HepG2 (cell line): ENCODE data around the gene TSC22D4. TPM values are rescaled to one million over a fixed set of nuclear protein-coding genes. Genes with fewer than 3 reads are reported as not detected.
A peak's percentile ranks its signal among the peaks of the same experiment; 100 is the strongest.

Source experiments
- ATF6 ChIP-seq: sonication (generic); formaldehyde crosslinking; conservative IDR thresholded peaks from 2 replicates; pipeline ENCODE4 v1.4.0; 2020; ENCODE audit warnings: missing genetic modification reagents
- HHEX ChIP-seq: IDR thresholded peaks from 2 replicates; pipeline ENCODE4 v1.6.1; 2016; ENCODE audit warnings: control low read depth
- HNF4A ChIP-seq: sonication (generic); formaldehyde crosslinking; IDR thresholded peaks from 2 replicates; pipeline ENCODE4 v1.4.0; 2020; ENCODE audit warnings: missing genetic modification reagents
- MXD3 ChIP-seq: IDR thresholded peaks from 2 replicates; pipeline ENCODE4 v1.6.1; 2016; ENCODE audit warnings: mild to moderate bottlenecking, missing biosample characterization, missing genetic modification reagents
- NAIF1 ChIP-seq: sonication (generic); formaldehyde crosslinking; IDR thresholded peaks from 2 replicates; pipeline ENCODE4 v1.5.0; 2020; ENCODE audit warnings: mild to moderate bottlenecking, missing genetic modification reagents, borderline replicate concordance
- RFXAP ChIP-seq: sonication (generic); formaldehyde crosslinking; IDR thresholded peaks from 2 replicates; pipeline ENCODE4 v1.4.0; 2020; ENCODE audit warnings: missing genetic modification reagents, borderline replicate concordance
- RXRB ChIP-seq: IDR thresholded peaks from 2 replicates; pipeline ENCODE4 v1.6.1; 2016; ENCODE audit warnings: borderline replicate concordance, missing genetic modification reagents, missing compliant biosample characterization
- SP4 ChIP-seq: sonication (generic); formaldehyde crosslinking; IDR thresholded peaks from 2 replicates; pipeline ENCODE4 v1.8.1; 2023; ENCODE audit warnings: mild to moderate bottlenecking, missing genetic modification reagents
- SRY ChIP-seq: sonication (generic); formaldehyde crosslinking; IDR thresholded peaks from 2 replicates; pipeline ENCODE4 v1.8.0; 2022; ENCODE audit warnings: mild to moderate bottlenecking, missing genetic modification reagents
- ZFP82 ChIP-seq: sonication (generic); formaldehyde crosslinking; IDR thresholded peaks from 2 replicates; pipeline ENCODE4 v1.5.1; 2020; ENCODE audit warnings: mild to moderate bottlenecking, missing genetic modification reagents, borderline replicate concordance
- ZKSCAN5 ChIP-seq: sonication (generic); formaldehyde crosslinking; IDR thresholded peaks from 2 replicates; pipeline ENCODE4 v1.5.1; 2020; ENCODE audit warnings: mild to moderate bottlenecking, missing genetic modification reagents
- ZNF12 ChIP-seq: sonication (generic); formaldehyde crosslinking; IDR thresholded peaks from 2 replicates; pipeline ENCODE4 v1.5.0; 2020; ENCODE audit warnings: missing genetic modification reagents
- ZNF253 ChIP-seq: sonication (generic); formaldehyde crosslinking; IDR thresholded peaks from 2 replicates; pipeline ENCODE4 v1.8.0; 2022; ENCODE audit warnings: mild to moderate bottlenecking, missing genetic modification reagents, borderline replicate concordance
- polyA plus RNA-seq, 8 experiments: library from polyadenylated mRNA; depleted of rRNA in 3 of 8; stranded (reverse) in 7 of 8; unstranded in 1 of 8; fragments of >200 nt; fragmentation: Illumina TruSeq in 4 of 8; extraction: Trizol in 4 of 8; gene quantifications; 2 replicates each; pipeline versions ENCODE4 v1.2.1 to v1.2.3, GENCODE V29; 2011 to 2016; ENCODE audit warnings: low read depth in 4 of 8, missing spikeins in 1 of 8, mixed read lengths in 1 of 8; ENCODE audit not compliant: insufficient read depth in 1 of 8
- total RNA-seq, 5 experiments: library from RNA; depleted of rRNA; stranded (reverse); fragments of >200 nt; fragmentation: Illumina TruSeq; extraction: Trizol; gene quantifications; 2 replicates each; pipeline ENCODE4 v1.2.3, GENCODE V29; 2016; ENCODE audit warnings: low read depth in 1 of 5
- TF ChIP-seq, protein P1 (sequence below), 2 experiments: IDR thresholded peaks; 2 replicates each; pipeline ENCODE4 v1.6.1; 2011 to 2012; ENCODE audit warnings: low read length in 2 of 2, borderline replicate concordance in 1 of 2, low read depth in 1 of 2, mild to moderate bottlenecking in 1 of 2, moderate library complexity in 1 of 2
- TF ChIP-seq, protein P2 (sequence below): sonication (generic); formaldehyde crosslinking; IDR thresholded peaks from 2 replicates; pipeline ENCODE4 v1.4.0; 2020; ENCODE audit warnings: missing genetic modification reagents
- TF ChIP-seq, protein P3 (sequence below): sonication (generic); formaldehyde crosslinking; IDR thresholded peaks from 2 replicates; pipeline ENCODE4 v1.5.1; 2020; ENCODE audit warnings: missing genetic modification reagents, mild to moderate bottlenecking, borderline replicate concordance

The TSC22D4 gene
- total and polyA plus RNA-seq, 2 of the 13 experiments (the other 11 are each of a cell fraction or from before 2014, with no cell fraction given): 7.7 to 8.7 TPM

GRCh38 chr7:100444311-100445278, 34.4 kb downstream of the TSC22D4 start (continued):
- TF ChIP-seq, protein P1, sequence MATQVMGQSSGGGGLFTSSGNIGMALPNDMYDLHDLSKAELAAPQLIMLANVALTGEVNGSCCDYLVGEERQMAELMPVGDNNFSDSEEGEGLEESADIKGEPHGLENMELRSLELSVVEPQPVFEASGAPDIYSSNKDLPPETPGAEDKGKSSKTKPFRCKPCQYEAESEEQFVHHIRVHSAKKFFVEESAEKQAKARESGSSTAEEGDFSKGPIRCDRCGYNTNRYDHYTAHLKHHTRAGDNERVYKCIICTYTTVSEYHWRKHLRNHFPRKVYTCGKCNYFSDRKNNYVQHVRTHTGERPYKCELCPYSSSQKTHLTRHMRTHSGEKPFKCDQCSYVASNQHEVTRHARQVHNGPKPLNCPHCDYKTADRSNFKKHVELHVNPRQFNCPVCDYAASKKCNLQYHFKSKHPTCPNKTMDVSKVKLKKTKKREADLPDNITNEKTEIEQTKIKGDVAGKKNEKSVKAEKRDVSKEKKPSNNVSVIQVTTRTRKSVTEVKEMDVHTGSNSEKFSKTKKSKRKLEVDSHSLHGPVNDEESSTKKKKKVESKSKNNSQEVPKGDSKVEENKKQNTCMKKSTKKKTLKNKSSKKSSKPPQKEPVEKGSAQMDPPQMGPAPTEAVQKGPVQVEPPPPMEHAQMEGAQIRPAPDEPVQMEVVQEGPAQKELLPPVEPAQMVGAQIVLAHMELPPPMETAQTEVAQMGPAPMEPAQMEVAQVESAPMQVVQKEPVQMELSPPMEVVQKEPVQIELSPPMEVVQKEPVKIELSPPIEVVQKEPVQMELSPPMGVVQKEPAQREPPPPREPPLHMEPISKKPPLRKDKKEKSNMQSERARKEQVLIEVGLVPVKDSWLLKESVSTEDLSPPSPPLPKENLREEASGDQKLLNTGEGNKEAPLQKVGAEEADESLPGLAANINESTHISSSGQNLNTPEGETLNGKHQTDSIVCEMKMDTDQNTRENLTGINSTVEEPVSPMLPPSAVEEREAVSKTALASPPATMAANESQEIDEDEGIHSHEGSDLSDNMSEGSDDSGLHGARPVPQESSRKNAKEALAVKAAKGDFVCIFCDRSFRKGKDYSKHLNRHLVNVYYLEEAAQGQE (IDR thresholded peaks at IDR 0.05; ENCODE audit: borderline replicate concordance in 1 of 2, low read depth in 1 of 2, low read length in 2 of 2): peak in 1 of 2 experiments; percentile 37; a peak in 1 of 4 replicates
- TF ChIP-seq, protein P2, sequence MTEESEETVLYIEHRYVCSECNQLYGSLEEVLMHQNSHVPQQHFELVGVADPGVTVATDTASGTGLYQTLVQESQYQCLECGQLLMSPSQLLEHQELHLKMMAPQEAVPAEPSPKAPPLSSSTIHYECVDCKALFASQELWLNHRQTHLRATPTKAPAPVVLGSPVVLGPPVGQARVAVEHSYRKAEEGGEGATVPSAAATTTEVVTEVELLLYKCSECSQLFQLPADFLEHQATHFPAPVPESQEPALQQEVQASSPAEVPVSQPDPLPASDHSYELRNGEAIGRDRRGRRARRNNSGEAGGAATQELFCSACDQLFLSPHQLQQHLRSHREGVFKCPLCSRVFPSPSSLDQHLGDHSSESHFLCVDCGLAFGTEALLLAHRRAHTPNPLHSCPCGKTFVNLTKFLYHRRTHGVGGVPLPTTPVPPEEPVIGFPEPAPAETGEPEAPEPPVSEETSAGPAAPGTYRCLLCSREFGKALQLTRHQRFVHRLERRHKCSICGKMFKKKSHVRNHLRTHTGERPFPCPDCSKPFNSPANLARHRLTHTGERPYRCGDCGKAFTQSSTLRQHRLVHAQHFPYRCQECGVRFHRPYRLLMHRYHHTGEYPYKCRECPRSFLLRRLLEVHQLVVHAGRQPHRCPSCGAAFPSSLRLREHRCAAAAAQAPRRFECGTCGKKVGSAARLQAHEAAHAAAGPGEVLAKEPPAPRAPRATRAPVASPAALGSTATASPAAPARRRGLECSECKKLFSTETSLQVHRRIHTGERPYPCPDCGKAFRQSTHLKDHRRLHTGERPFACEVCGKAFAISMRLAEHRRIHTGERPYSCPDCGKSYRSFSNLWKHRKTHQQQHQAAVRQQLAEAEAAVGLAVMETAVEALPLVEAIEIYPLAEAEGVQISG (CRISPR knock-in tag): peak; percentile 80
- TF ChIP-seq HHEX (CRISPR knock-in tag): peak; percentile 62; the same call in 1 of the 2 replicates
- peak; percentile 90 for TF ChIP-seq HNF4A (CRISPR knock-in tag)
- no peak for TF ChIP-seq RFXAP (CRISPR knock-in tag)
- TF ChIP-seq MXD3 (CRISPR knock-in tag): peak; percentile 38; the same call in 1 of the 2 replicates
- TF ChIP-seq ZNF12 (CRISPR knock-in tag): peak; percentile 64
- no peak for TF ChIP-seq ZNF253 (CRISPR knock-in tag)
- no peak for TF ChIP-seq SRY
- TF ChIP-seq SP4 (CRISPR knock-in tag): peak; percentile 88
- TF ChIP-seq ATF6 (CRISPR knock-in tag): no peak
- TF ChIP-seq RXRB (CRISPR knock-in tag): peak; percentile 96
- no peak for TF ChIP-seq ZKSCAN5
- TF ChIP-seq NAIF1 (CRISPR knock-in tag): no peak
- TF ChIP-seq, protein P3, sequence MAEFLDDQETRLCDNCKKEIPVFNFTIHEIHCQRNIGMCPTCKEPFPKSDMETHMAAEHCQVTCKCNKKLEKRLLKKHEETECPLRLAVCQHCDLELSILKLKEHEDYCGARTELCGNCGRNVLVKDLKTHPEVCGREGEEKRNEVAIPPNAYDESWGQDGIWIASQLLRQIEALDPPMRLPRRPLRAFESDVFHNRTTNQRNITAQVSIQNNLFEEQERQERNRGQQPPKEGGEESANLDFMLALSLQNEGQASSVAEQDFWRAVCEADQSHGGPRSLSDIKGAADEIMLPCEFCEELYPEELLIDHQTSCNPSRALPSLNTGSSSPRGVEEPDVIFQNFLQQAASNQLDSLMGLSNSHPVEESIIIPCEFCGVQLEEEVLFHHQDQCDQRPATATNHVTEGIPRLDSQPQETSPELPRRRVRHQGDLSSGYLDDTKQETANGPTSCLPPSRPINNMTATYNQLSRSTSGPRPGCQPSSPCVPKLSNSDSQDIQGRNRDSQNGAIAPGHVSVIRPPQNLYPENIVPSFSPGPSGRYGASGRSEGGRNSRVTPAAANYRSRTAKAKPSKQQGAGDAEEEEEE (CRISPR knock-in tag): 0 out of 2 replicates have a peak, but pooled peaks have one; percentile 73
- no peak for TF ChIP-seq ZFP82
